ENCODE measurements around the gene BMP3. TPM values are rescaled to one million over a fixed set of nuclear protein-coding genes. Genes with fewer than 3 reads are reported as not detected.
A peak's percentile ranks its signal among the peaks of the same experiment; 100 is the strongest.
"Not testable (repeated sequence)": the region's sequence is repeated elsewhere in the genome, so short reads cannot be mapped to it uniquely, and the experiment has no call there.

The BMP3 gene
- polyA plus RNA-seq (ENCODE audit: insufficient read length in 4 of 4) = 10 to 100 TPM; 15.9 to 24.1 (median 18.3) TPM

- DNase-seq (ENCODE audit: low read depth in 4 of 4, low spot score in 3 of 4) = peak in 3 of 4 donors; percentile 38 to 48 (median 39)
Measured at GRCh38 chr4:81030061-81030980, at the start of gene BMP3. Gene BMP3, plus strand, starts transcription at chr4:81030708. Its CDS starts 577 bp downstream, at chr4:81031285.

GRCh38 chr4:80986011-80986410 is 44.5 kb upstream of the BMP3 start:
- no peak for DNase-seq (ENCODE audit: low read depth in 4 of 4, low spot score in 3 of 4)

- DNase-seq (ENCODE audit: low read depth in 4 of 4, low spot score in 3 of 4) = peak; percentile 35 to 58 (median 46)
Measured at GRCh38 chr4:80989921-80990544, 40.5 kb upstream of the BMP3 start.

- DNase-seq (ENCODE audit: low read depth in 4 of 4, low spot score in 3 of 4) = no peak
Measured at GRCh38 chr4:80990851-80991250, 39.7 kb upstream of the BMP3 start.

GRCh38 chr4:80999943-81000342 is 30.6 kb upstream of the BMP3 start:
- no peak for DNase-seq (ENCODE audit: low read depth in 4 of 4, low spot score in 3 of 4)

- DNase-seq (ENCODE audit: low read depth in 4 of 4, low spot score in 3 of 4) = no peak
Measured at GRCh38 chr4:81003597-81004111, 26.9 kb upstream of the BMP3 start.

GRCh38 chr4:81007417-81007816 is 23.1 kb upstream of the BMP3 start:
- DNase-seq (ENCODE audit: low read depth in 4 of 4, low spot score in 3 of 4) = no peak

GRCh38 chr4:81016566-81016965 is 13.9 kb upstream of the BMP3 start:
- not testable (repeated sequence) for DNase-seq (ENCODE audit: low read depth in 4 of 4, low spot score in 3 of 4)

GRCh38 chr4:81019006-81019405 is 11.5 kb upstream of the BMP3 start:
- DNase-seq (ENCODE audit: low read depth in 4 of 4, low spot score in 3 of 4) = no peak

GRCh38 chr4:81021142-81021944 is 9.2 kb upstream of the BMP3 start:
- no peak for DNase-seq (ENCODE audit: low read depth in 4 of 4, low spot score in 3 of 4)

GRCh38 chr4:81021981-81022380 is 8.5 kb upstream of the BMP3 start:
- no peak for DNase-seq (ENCODE audit: low read depth in 4 of 4, low spot score in 3 of 4)

GRCh38 chr4:81023484-81023883 is 7.0 kb upstream of the BMP3 start:
- no peak for DNase-seq (ENCODE audit: low read depth in 4 of 4, low spot score in 3 of 4)

- no peak for DNase-seq (ENCODE audit: low read depth in 4 of 4, low spot score in 3 of 4)
Measured at GRCh38 chr4:81030981-81031791, 678 bp downstream of the BMP3 start.

- DNase-seq (ENCODE audit: low read depth in 4 of 4, low spot score in 3 of 4) = no peak
Measured at GRCh38 chr4:81031796-81032551, 1.5 kb downstream of the BMP3 start.

GRCh38 chr4:81032771-81033684 is 2.5 kb downstream of the BMP3 start:
- no peak for DNase-seq (ENCODE audit: low read depth in 4 of 4, low spot score in 3 of 4)

- no peak for DNase-seq (ENCODE audit: low read depth in 4 of 4, low spot score in 3 of 4)
Measured at GRCh38 chr4:81038636-81039350, 8.3 kb downstream of the BMP3 start.

GRCh38 chr4:81039351-81039972 is 9.0 kb downstream of the BMP3 start:
- no peak for DNase-seq (ENCODE audit: low read depth in 4 of 4, low spot score in 3 of 4)

All from right renal pelvis (tissue), 4 donors.